GM19467 (cell line): ENCODE measurements around the gene SRL.

Experiments used
- ATAC-seq: cut with Tn5 transposase; IDR thresholded peaks from one replicate; pipeline ENCODE4 v1.9.1; 2021; ENCODE audit warnings: mild to moderate bottlenecking, moderate library complexity; ENCODE audit not compliant: unreplicated experiment

Gene SRL

GRCh38 chr16:4241928-4242283 is at the start of gene SRL:
TSS of gene SRL (minus strand) at chr16:4242080. CDS start at chr16:4242067, 13 bp downstream.
- no peak for ATAC-seq

DNA sequence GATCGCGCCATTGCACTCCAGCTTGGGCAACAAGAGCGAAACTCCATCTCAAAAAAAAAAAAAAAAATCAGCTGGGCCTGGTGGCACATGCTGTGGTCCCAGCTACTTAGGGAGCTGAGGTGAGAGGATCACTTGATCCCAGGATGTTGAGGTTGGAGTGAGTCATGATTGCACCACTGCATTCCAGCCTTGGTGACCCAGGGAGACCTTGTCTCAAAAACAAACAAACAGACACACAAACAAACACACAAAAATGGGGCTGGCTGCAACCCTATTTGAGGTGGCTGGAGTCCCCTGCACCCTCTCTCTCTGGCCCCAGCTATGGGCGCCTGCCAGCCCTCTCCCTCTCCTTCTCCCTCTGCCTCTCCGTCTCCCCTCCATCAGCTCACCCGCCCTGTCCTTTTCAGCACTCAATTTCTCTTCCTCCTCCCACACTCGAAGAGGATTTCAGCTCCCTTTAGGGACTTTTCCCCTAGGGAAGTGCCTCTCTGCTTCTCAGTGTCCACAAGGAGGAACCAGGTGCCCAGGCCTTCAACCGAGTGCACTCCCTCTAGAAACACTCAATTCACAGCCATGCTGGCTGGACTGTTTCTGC is 48.5 kb upstream of the SRL start:
- ATAC-seq: no peak

GRCh38 chr16:4288148-4288921 is 46.5 kb upstream of the SRL start:
- no peak for ATAC-seq

- no peak for ATAC-seq
Observed at GRCh38 chr16:4285167-4285566, 43.3 kb upstream of the SRL start.

DNA sequence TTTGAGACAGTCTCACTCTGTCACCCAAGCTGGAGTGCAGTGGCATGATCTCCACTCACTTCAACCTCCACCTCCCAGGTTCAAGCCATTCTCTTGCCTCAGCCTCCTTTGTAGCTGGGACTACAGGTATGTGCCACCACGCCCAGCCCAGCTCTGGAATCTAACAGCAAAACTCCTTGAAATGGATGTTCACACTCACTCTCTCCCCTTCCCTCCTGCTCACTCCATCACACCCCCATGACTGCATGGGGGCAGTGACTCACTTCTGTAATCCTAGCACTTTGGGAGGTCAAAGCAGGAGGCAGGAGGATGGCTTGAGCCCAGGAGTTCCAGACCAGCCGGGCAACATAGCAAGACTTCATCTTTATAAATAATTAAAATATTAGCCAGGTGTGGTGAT is 42.1 kb upstream of the SRL start:
- no peak for ATAC-seq

DNA sequence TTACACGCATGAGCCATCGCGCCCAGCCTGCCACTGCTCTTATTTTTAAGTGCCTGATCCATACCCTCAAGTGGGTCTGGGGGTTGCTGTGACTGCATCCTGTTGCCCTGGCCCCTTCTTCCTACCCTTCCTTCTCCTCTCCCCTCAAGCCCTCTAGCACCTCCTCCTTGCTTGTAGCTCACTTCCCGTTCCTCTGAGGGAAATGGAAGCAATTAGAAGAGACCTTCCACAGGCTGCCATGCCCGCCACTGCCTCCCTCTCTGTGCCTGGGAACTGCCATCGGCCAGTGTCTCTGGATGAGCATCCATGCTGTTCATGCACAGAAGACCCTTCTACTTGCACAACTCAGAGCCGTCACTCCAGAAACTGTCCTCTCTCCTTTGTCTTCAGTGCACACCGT is 41.6 kb upstream of the SRL start:
- ATAC-seq: no peak

- no peak for ATAC-seq
Observed at GRCh38 chr16:4280625-4281024, 38.7 kb upstream of the SRL start.

DNA sequence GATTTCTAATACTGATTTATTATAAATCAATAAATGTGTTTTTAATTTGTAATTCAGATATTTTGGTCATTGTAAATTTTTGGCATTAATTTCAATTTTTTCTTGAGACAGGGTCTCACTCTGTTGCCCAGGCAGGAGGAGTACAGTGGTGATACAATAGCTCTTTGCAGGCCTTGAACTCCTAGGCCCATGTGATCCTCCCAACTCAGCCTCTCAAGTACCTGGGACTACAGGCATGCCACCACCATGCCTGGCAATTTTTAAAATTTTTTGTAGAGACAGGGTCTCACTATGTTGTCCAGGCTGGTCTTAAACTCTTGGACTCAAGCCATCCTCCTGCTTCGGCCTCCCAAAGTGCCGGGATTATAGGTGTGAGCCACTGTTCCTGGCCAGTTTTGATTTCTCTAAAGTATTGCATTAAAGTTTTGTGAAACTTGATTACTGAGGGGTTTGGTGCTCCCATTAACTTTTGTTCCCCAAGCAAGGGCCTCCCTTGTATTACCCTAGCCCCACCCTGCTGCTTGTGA is 36.2 kb upstream of the SRL start:
- no peak for ATAC-seq

GRCh38 chr16:4275861-4276260 is 34.0 kb upstream of the SRL start:
- ATAC-seq: no peak

- no peak for ATAC-seq
Observed at GRCh38 chr16:4273858-4274311, 32.0 kb upstream of the SRL start.

GRCh38 chr16:4272114-4272956 is 30.5 kb upstream of the SRL start:
- ATAC-seq: no peak

DNA sequence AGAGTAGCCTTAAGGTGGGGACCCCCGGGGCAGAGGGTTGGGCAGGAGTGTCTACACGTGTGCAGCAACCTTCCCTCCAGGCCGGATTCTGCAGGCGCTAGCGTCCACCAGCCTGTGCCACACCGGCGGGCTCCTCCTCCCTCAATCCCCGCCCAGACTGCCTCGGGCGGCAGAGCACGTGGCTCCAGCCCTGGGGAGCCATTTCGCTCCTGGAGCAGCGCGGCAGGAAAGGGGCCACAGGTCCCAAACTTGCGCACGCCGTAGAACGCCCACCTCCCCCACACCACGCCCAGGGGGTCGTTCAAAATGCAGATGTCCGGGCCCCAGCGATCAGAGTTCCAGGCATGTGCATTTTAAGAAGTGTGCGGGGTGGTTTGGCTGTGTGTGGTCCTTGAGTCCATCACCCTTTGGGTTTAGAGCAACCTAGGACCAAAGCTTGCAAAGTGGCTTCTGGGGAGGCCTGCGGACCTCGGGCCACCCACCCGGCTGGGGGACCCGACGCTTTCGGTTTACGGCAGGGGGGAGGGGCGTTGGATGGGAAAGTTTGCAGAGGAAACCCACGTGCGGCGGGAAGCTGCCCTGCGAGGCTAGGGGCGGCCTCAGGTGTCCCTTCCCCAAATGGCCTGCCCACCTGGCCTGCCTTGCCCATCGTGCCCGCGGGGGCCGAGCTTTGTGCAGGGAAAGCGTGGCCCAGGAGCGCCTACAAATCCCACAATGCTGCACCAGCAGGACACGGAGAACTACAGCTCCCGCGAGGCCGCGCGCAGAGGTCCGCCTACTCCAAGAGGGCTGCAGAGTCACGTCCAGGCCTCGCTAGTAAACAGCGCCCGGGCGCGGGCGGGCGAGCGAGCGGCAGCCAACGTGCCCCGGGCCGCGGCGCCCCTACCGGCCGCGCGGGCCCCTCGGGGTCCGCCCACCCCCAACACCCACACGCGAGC is 29.6 kb upstream of the SRL start:
- ATAC-seq: no peak

- no peak for ATAC-seq
Observed at GRCh38 chr16:4270595-4270994, 28.7 kb upstream of the SRL start.

- ATAC-seq: no peak
Observed at GRCh38 chr16:4270091-4270490, 28.2 kb upstream of the SRL start.

DNA sequence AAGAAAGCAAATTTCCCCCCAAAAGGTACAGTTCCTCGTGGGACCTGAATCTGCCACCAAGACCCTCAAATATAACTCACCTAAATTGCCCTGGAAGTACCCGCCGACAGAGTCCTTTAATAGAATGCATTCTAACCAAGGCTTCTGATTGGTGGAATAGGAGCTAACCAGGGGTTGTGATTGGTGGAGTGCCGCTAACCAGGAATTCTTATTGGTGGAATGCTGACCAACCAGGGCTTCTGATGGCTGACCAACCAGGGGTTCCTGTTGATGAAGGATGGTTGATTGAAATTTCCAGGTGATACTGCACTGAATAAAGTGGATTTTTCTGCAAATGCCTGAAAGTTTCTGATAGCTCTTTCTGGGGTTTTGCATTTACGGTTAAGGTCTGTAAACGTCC is 24.5 kb upstream of the SRL start:
- no peak for ATAC-seq

GRCh38 chr16:4265676-4266075 is 23.8 kb upstream of the SRL start:
- ATAC-seq: no peak

- ATAC-seq: no peak
Observed at GRCh38 chr16:4264546-4264945, 22.7 kb upstream of the SRL start.

DNA sequence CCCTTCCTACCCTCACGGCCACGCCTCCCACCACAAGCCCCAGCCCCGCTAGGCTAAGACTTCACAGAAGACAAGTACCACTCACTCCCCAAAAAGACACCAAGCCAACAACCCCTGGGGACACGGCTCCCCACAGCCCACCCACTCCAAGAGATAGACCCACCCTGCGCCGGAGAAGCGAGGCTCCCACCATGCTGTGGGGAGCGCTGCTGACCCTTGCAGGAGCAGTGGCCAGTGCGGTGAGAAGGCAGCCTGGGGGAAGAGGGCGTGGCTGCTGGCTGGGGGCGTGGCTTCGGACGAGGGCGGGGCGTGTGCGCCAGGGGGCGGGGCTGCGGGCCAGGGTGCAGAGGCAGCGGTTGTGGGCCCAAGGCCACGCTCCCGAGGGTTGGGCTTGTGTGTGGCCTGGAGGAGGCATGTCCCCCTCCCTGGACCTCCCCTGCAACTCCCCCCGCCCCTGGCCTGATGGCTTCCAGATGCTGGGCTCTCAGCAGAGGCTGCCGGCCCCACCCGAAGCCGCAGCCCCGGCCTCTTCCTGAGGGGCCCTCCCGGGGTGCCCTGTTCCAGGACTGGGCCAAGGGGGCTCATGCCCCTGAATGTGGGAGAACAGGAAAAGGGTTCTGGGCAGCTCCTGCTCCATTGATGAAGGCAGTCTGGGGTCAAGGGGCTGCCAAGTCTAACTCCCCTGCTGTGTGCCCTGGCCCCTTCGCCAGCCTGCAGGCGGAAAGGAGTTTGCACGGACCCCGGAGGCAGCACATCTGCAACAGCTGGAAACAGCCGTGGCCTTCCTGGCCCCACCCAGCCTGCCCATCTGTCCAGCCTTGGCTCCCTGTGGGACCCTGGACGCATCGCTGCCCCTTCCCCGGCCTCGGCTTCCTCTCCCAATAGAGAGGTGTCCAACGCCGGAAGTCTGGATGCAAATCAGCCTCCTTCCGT is 21.9 kb upstream of the SRL start:
- no peak for ATAC-seq

DNA sequence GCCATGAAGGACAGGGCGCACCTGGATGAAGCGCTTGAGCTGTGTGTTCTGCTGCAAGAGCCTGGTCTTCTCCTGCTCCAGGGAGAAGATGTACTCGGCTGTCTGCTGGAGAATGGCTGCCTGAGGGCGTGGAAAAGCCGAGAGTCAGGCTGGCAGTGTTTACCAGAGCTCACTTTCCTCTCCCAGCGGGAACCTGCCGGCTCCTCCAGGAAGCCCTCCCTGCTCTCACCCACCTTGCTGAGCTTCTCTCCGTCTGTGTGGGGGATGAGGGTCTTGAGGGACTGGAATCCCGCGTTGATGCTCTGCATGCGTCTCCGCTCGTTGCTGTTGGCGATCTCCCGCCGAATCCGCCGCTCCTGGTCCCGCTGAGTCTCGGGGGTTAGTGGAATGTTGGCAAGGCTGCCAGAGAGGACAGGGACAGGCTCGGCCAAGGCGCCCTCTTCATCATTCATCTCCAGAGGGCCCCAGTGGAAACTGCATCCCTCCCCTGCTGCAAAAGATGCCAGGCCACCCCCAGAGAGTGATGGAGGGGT is 20.5 kb upstream of the SRL start:
- no peak for ATAC-seq
